Measurements from ENCODE around the gene ADGRB2. TPM values are rescaled to one million over a fixed set of nuclear protein-coding genes. Genes with fewer than 3 reads are reported as not detected.
A peak's percentile ranks its signal among the peaks of the same experiment; 100 is the strongest.

The ADGRB2 gene
- total RNA-seq, 1 experiment from 2014 or later = 10.9 TPM

GRCh38 chr1:31761883-31762282, 2.3 kb downstream of the ADGRB2 start:
- Histone ChIP-seq H3K4me2 (ENCODE audit: insufficient read depth, insufficient read length, low read length) (no peak overlapping the region), H4K8ac (replicated peaks; ENCODE audit: insufficient read length, low read depth, low read length) (no peak overlapping the region), H3K23me2 (ENCODE audit: insufficient read length, low read depth, low read length, poor library complexity, severe bottlenecking) (peaks cover 10% of the 10 kb centered on the region), H3K4ac (ENCODE audit: low read depth, low read length) (no peak overlapping the region), H3K79me1 (ENCODE audit: insufficient read depth, low read depth, low read length, poor library complexity, severe bottlenecking) (no peaks in the 10 kb centered on the region), H3K4me1 (ENCODE audit: insufficient read depth, low read length) (peaks cover 6% of the 10 kb centered on the region; the same call in 1 of the 2 replicates), H2BK15ac (ENCODE audit: low read depth, low read length) (no peak overlapping the region), H3K9me3 (ENCODE audit: control insufficient read depth, low read depth, low read length) (no peaks in the 10 kb centered on the region), H2BK12ac (ENCODE audit: insufficient read length, low read depth, low read length) (no peak overlapping the region), H2BK120ac (ENCODE audit: low read depth, low read length, poor library complexity, severe bottlenecking) (no peak overlapping the region), H3K14ac (ENCODE audit: insufficient read depth, low read length) (no peak overlapping the region), H3K56ac (ENCODE audit: insufficient read length, low read depth, low read length) (no peak overlapping the region), H4K5ac (ENCODE audit: insufficient read length, low read depth, low read length) (no peak overlapping the region), H3K27ac (ENCODE audit: insufficient read length, low read depth, low read length) (no peak overlapping the region), H3K23ac (ENCODE audit: insufficient read length, low read depth, low read length) (no peak overlapping the region), H2AFZ (ENCODE audit: low read length) (no peak overlapping the region), H3T11ph (ENCODE audit: low read length) (no peak overlapping the region), H2BK5ac (ENCODE audit: insufficient read length, low read length) (no peak overlapping the region), H2AK5ac (ENCODE audit: insufficient read length, low read length) (no peak overlapping the region), H4K20me1 (ENCODE audit: control insufficient read depth, insufficient read depth, insufficient read length) (no peaks in the 10 kb centered on the region), H3K27me3 (ENCODE audit: insufficient read depth, low read length) (peaks cover 2% of the 10 kb centered on the region; the same call in 1 of the 2 replicates), H4K91ac (ENCODE audit: insufficient read length, low read depth, low read length) (no peak overlapping the region), H2BK20ac (ENCODE audit: low read depth, low read length, poor library complexity, severe bottlenecking) (no peak overlapping the region), H3K18ac (ENCODE audit: insufficient read length, low read depth, low read length) (no peak overlapping the region), H3K9ac (ENCODE audit: extremely low read depth, insufficient read length, low read length) (no peak overlapping the region), H3K79me2 (ENCODE audit: insufficient read depth, low read length) (no peaks in the 10 kb centered on the region)
- Mint-ChIP-seq H3K9me3 (no peaks in the 10 kb centered on the region; a peak in 1 of 5 replicates), H3K27me3 (ENCODE audit: low read depth) (peaks cover 36% of the 10 kb centered on the region), H3K4me1 (peaks cover 50 to 68% of the 10 kb centered on the region in 2 experiments), H3K36me3 (ENCODE audit: insufficient read depth in 1 of 3, low read depth in 3 of 3) (no peaks in the 10 kb centered on the region), H3K4me3 (peak overlapping the region in 1 of 2 experiments; percentile 78; a peak in 3 of 5 replicates), H3K27ac (no peak overlapping the region)
- no CpG with 5 or more reads among the region's 6 CpGs for WGBS (ENCODE audit: extremely low coverage, insufficient read length, low lambda C conversion rate)
- DNase-seq = no peak
- TF ChIP-seq, protein P1, sequence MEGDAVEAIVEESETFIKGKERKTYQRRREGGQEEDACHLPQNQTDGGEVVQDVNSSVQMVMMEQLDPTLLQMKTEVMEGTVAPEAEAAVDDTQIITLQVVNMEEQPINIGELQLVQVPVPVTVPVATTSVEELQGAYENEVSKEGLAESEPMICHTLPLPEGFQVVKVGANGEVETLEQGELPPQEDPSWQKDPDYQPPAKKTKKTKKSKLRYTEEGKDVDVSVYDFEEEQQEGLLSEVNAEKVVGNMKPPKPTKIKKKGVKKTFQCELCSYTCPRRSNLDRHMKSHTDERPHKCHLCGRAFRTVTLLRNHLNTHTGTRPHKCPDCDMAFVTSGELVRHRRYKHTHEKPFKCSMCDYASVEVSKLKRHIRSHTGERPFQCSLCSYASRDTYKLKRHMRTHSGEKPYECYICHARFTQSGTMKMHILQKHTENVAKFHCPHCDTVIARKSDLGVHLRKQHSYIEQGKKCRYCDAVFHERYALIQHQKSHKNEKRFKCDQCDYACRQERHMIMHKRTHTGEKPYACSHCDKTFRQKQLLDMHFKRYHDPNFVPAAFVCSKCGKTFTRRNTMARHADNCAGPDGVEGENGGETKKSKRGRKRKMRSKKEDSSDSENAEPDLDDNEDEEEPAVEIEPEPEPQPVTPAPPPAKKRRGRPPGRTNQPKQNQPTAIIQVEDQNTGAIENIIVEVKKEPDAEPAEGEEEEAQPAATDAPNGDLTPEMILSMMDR (conservative IDR thresholded peaks at IDR 0.05) = no peak
